Neural cell (in vitro differentiated cells): Measurements from ENCODE around the gene NF1. TPM values are rescaled to one million over a fixed set of nuclear protein-coding genes. Genes with fewer than 3 reads are reported as not detected.
A peak's percentile ranks its signal among the peaks of the same experiment; 100 is the strongest.

Experiments
- H2AFZ ChIP-seq: fragments of 200-600, 300-800 bp; sonication (generic), shearing (Covaris generic); 2 replicates; pipeline ENCODE4 v1.6.0; 2014; ENCODE audit warnings: low read depth, mild to moderate bottlenecking, antibody characterized with exemption, low read length, moderate library complexity
- H3F3A ChIP-seq: fragments of 200-600 bp; shearing (Covaris generic); 2 replicates; pipeline ENCODE4 v1.6.1; 2016; ENCODE audit warnings: mild to moderate bottlenecking, moderate library complexity, mixed read lengths, antibody characterized with exemption, low read length; ENCODE audit not compliant: insufficient read depth, poor library complexity, severe bottlenecking
- H3K27ac ChIP-seq: fragments of 200-600, 300-800 bp; sonication (generic), shearing (Covaris generic); 2 replicates; pipeline ENCODE4 v1.5.1; 2014; ENCODE audit warnings: mild to moderate bottlenecking, low read length, moderate library complexity
- H3K27me3 ChIP-seq: fragments of 300-800, 200-600 bp; sonication (generic), shearing (Covaris generic); 2 replicates; pipeline ENCODE4 v1.6.0; 2014; ENCODE audit warnings: mild to moderate bottlenecking, low read depth, low read length, moderate library complexity; ENCODE audit not compliant: insufficient read depth
- H3K36me3 ChIP-seq: fragments of 300-800, 200-600 bp; sonication (generic), shearing (Covaris generic); 2 replicates; pipeline ENCODE4 v1.5.1; 2014; ENCODE audit warnings: mild to moderate bottlenecking, antibody characterized with exemption, low read length, moderate library complexity; ENCODE audit not compliant: insufficient read depth
- H3K4me2 ChIP-seq: fragments of 300-800, 200-600 bp; sonication (generic), shearing (Covaris generic); 2 replicates; pipeline ENCODE4 v1.6.0; 2014; ENCODE audit warnings: mild to moderate bottlenecking, low read length
- H3K4me3 ChIP-seq: fragments of 300-800, 200-600 bp; sonication (generic), shearing (Covaris generic); 2 replicates; pipeline ENCODE4 v1.5.1; 2014; ENCODE audit warnings: mild to moderate bottlenecking, low read length, moderate library complexity
- H3K79me2 ChIP-seq: fragments of 200-600 bp; shearing (Covaris generic); replicated peaks from 2 replicates; pipeline ENCODE4 v1.6.0; 2014; ENCODE audit warnings: mild to moderate bottlenecking, low read length, moderate library complexity; ENCODE audit not compliant: insufficient read depth
- H3K9ac ChIP-seq: fragments of 300-800, 200-600 bp; sonication (generic), shearing (Covaris generic); 2 replicates; pipeline ENCODE4 v1.6.1; 2016; ENCODE audit warnings: mild to moderate bottlenecking, low read length, mixed read lengths
- H3K9me2 ChIP-seq: fragments of 200-600 bp; shearing (Covaris generic); 2 replicates; pipeline ENCODE4 v1.6.1; 2016; ENCODE audit warnings: mild to moderate bottlenecking, low read length, mixed read lengths; ENCODE audit not compliant: insufficient read depth
- H3K9me3 ChIP-seq: fragments of 200-600, 300-800 bp; sonication (generic), shearing (Covaris generic); 2 replicates; pipeline ENCODE4 v1.6.1; 2016; ENCODE audit warnings: mild to moderate bottlenecking, mixed run types, low read length, moderate library complexity, mixed read lengths
- H4K20me1 ChIP-seq: fragments of 200-600 bp; shearing (Covaris generic); 2 replicates; pipeline ENCODE4 v1.6.1; 2016; ENCODE audit warnings: mild to moderate bottlenecking, mixed run types; ENCODE audit not compliant: insufficient read depth
- EP300 ChIP-seq: fragments of 450-650 bp; conservative IDR thresholded peaks from 2 replicates; pipeline ENCODE4 v1.6.1; 2014; ENCODE audit warnings: antibody characterized with exemption, mild to moderate bottlenecking, moderate library complexity; ENCODE audit not compliant: poor library complexity, severe bottlenecking
- EZH2 ChIP-seq: fragments of 200-600, 300-800 bp; shearing (Covaris generic), sonication (generic); IDR thresholded peaks from 2 replicates; pipeline ENCODE4 v1.6.1; 2014; ENCODE audit warnings: antibody characterized with exemption, low read length, borderline replicate concordance, mild to moderate bottlenecking; ENCODE audit not compliant: insufficient read depth, poor library complexity, severe bottlenecking
- MXI1 ChIP-seq: fragments of 450-650 bp; conservative IDR thresholded peaks from 2 replicates; pipeline ENCODE4 v1.6.1; 2014; ENCODE audit warnings: antibody characterized with exemption, mild to moderate bottlenecking; ENCODE audit not compliant: poor library complexity, severe bottlenecking
- POLR2AphosphoS5 ChIP-seq: IDR thresholded peaks from 2 replicates; pipeline ENCODE4 v1.6.1; 2012
- RAD21 ChIP-seq: fragments of 450-650 bp; conservative IDR thresholded peaks from 2 replicates; pipeline ENCODE4 v1.6.1; 2014; ENCODE audit warnings: antibody characterized with exemption, mild to moderate bottlenecking, moderate library complexity
- SMC3 ChIP-seq: fragments of 450-650 bp; conservative IDR thresholded peaks from 2 replicates; pipeline ENCODE4 v1.6.1; 2014; ENCODE audit warnings: antibody characterized with exemption, mild to moderate bottlenecking, moderate library complexity; ENCODE audit not compliant: poor library complexity
- TAF1 ChIP-seq: IDR thresholded peaks from 2 replicates; pipeline ENCODE4 v1.6.1; 2012; ENCODE audit warnings: low read depth
- polyA plus RNA-seq: library from polyadenylated mRNA; depleted of rRNA; stranded (reverse); fragments of >200 nt; gene quantifications from 2 replicates; pipeline ENCODE4 v1.2.3, GENCODE V29; 2014
- TF ChIP-seq, protein P1 (sequence below): fragments of 450-650 bp; IDR thresholded peaks from 2 replicates; pipeline ENCODE4 v1.5.1; 2014; ENCODE audit warnings: antibody characterized with exemption, mild to moderate bottlenecking, moderate library complexity; ENCODE audit not compliant: poor library complexity, severe bottlenecking
- TF ChIP-seq, protein P2 (sequence below): IDR thresholded peaks from 2 replicates; pipeline ENCODE4 v1.6.1; 2012; ENCODE audit warnings: borderline replicate concordance

NF1 gene
- polyA plus RNA-seq, 1 donor from 2014 or later, result 22.4 TPM

DNA sequence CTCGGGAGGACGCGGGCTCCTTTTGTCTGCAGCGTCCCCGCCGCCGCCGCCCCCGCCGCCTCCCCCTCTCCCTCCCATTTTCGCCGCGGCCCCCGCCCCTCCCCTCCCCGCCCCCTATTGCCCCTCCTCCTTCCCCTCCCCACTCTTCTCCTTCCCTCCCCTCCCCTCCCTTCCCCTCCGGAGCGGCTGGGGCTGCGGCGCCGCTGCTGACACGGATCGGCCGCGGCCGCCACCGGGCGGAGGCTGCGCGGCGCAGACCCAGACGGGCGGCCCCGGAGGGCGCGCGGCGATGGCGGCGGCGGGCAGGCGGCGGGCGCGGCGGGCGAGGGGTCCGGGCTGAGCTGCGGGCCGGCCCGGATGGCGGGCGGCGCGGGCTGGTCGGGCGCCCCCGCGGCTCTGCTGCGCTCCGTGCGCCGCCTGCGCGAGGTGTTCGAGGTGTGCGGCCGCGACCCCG is 296.7 kb downstream of the NF1 start, which contains the start of gene RAB11FIP4:
TSS of gene RAB11FIP4 (plus strand) at position 180 of the 454 bp plus-strand sequence. CDS start at position 358, 178 bp downstream.
- peak within 1 kb of the TSS; percentile 56 for H2AFZ ChIP-seq
- H3K27me3 ChIP-seq, result peaks cover 21% of the 10 kb centered on the region
- peak within 1 kb of the TSS; percentile 63 for H3K4me3 ChIP-seq
- peak within 1 kb of the TSS; percentile 59 for H3K9ac ChIP-seq
- H3K9me2 ChIP-seq, result no peaks in the 10 kb centered on the region
- no peaks in the 10 kb centered on the region for H3K9me3 ChIP-seq
- H3F3A ChIP-seq, result no peaks in the 10 kb centered on the region
- H3K79me2 ChIP-seq, result no peaks in the 10 kb centered on the region
- no peak within 1 kb of the TSS for H3K27ac ChIP-seq
- no peaks in the 10 kb centered on the region for H3K36me3 ChIP-seq
- no peaks in the 10 kb centered on the region for H4K20me1 ChIP-seq
- TF ChIP-seq POLR2AphosphoS5 (peak; percentile 14), MXI1 (no peak)
- no peak within 1 kb of the TSS for H3K4me2 ChIP-seq

DNA sequence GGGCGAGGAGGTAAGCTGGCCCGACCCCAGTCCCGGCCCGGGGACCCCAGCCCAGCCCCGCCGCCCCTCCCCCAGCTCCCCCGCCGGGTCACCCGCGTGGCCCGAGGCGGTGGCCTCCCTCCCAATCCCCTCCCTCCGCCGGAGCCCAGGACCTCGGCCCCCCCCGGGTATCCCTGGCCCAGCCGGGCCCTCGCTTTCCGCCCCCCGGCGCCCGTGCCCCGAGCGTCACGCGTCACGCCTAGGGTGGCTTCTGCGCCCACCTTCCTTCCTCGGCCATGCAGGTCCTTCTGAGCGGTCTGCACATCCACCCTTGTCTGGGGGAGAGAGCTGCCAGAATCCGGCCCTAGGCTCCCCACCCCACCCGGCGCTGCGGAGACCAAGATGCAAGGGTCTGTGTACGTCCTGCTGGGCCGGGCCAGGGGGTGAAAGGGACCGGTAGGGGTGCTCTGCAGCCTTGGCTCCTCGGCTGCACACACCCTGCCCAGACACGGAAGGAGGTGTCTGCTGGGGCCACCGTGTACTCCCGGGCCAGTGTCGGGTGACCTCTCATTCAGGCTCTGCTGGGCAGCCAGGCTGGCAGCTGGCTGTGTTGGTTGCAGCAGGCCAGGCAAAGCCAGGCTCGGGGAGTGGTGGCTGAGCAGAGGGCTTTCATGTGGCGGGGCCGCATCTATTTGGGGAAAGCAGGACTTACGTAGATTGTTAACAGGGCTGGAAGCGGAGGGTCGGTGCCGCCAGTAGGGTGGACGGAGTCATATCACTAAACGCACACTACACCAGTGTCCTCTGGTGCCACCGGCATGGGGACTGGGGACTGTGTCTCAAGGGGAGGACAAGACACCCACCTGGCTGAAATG is 297.5 kb downstream of the NF1 start:
- TF ChIP-seq EZH2 (no peak), TAF1 (no peak), POLR2AphosphoS5 (no peak), RAD21 (no peak), SMC3 (no peak), EP300 (no peak), MXI1 (no peak)
- TF ChIP-seq, protein P1, sequence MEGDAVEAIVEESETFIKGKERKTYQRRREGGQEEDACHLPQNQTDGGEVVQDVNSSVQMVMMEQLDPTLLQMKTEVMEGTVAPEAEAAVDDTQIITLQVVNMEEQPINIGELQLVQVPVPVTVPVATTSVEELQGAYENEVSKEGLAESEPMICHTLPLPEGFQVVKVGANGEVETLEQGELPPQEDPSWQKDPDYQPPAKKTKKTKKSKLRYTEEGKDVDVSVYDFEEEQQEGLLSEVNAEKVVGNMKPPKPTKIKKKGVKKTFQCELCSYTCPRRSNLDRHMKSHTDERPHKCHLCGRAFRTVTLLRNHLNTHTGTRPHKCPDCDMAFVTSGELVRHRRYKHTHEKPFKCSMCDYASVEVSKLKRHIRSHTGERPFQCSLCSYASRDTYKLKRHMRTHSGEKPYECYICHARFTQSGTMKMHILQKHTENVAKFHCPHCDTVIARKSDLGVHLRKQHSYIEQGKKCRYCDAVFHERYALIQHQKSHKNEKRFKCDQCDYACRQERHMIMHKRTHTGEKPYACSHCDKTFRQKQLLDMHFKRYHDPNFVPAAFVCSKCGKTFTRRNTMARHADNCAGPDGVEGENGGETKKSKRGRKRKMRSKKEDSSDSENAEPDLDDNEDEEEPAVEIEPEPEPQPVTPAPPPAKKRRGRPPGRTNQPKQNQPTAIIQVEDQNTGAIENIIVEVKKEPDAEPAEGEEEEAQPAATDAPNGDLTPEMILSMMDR, result no peak
- TF ChIP-seq, protein P2, sequence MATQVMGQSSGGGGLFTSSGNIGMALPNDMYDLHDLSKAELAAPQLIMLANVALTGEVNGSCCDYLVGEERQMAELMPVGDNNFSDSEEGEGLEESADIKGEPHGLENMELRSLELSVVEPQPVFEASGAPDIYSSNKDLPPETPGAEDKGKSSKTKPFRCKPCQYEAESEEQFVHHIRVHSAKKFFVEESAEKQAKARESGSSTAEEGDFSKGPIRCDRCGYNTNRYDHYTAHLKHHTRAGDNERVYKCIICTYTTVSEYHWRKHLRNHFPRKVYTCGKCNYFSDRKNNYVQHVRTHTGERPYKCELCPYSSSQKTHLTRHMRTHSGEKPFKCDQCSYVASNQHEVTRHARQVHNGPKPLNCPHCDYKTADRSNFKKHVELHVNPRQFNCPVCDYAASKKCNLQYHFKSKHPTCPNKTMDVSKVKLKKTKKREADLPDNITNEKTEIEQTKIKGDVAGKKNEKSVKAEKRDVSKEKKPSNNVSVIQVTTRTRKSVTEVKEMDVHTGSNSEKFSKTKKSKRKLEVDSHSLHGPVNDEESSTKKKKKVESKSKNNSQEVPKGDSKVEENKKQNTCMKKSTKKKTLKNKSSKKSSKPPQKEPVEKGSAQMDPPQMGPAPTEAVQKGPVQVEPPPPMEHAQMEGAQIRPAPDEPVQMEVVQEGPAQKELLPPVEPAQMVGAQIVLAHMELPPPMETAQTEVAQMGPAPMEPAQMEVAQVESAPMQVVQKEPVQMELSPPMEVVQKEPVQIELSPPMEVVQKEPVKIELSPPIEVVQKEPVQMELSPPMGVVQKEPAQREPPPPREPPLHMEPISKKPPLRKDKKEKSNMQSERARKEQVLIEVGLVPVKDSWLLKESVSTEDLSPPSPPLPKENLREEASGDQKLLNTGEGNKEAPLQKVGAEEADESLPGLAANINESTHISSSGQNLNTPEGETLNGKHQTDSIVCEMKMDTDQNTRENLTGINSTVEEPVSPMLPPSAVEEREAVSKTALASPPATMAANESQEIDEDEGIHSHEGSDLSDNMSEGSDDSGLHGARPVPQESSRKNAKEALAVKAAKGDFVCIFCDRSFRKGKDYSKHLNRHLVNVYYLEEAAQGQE, result no peak
- Histone ChIP-seq H3K27me3 (peaks cover 21% of the 10 kb centered on the region), H3K27ac (no peak overlapping the region), H2AFZ (no peak overlapping the region), H4K20me1 (no peaks in the 10 kb centered on the region), H3K9ac (peak overlapping the region; percentile 47), H3F3A (no peaks in the 10 kb centered on the region), H3K4me2 (no peak overlapping the region), H3K9me2 (no peaks in the 10 kb centered on the region), H3K79me2 (no peaks in the 10 kb centered on the region), H3K9me3 (no peaks in the 10 kb centered on the region), H3K4me3 (peak overlapping the region; percentile 63), H3K36me3 (no peaks in the 10 kb centered on the region)
